NB4 (cell line): ENCODE results near the gene TSNAX.

ENCODE experiments used
- DNase-seq: peaks from one replicate; pipeline ENCODE4 v3.0.0; 2010; ENCODE audit warnings: low read depth
- H3K4me3 ChIP-seq: one replicate; pipeline ENCODE4 v1.5.1; 2011; ENCODE audit warnings: mild to moderate bottlenecking, low read depth, low read length, moderate library complexity
- CTCF ChIP-seq: IDR thresholded peaks from one replicate; pipeline ENCODE4 v1.5.1; 2012; ENCODE audit warnings: low read depth, low read length
- MAX ChIP-seq: IDR thresholded peaks from 2 replicates; pipeline ENCODE4 v1.6.1; 2011; ENCODE audit warnings: low read depth, low read length
- MYC ChIP-seq: IDR thresholded peaks from 2 replicates; pipeline ENCODE4 v1.6.1; 2011; ENCODE audit warnings: low read depth, low read length
- POLR2A ChIP-seq: IDR thresholded peaks from 2 replicates; pipeline ENCODE4 v1.6.1; 2011; ENCODE audit warnings: mild to moderate bottlenecking; ENCODE audit not compliant: insufficient read length; ENCODE audit errors: extremely low read depth

The TSNAX gene

GRCh38 chr1:231546693-231547092 lies 18.2 kb downstream of the TSNAX start:
- H3K4me3 ChIP-seq, result no peak overlapping the region
- DNase-seq, result no peak
- TF ChIP-seq CTCF (no peak), POLR2A (no peak), MAX (no peak), MYC (no peak)

- DNase-seq, result no peak
- TF ChIP-seq POLR2A (no peak), MYC (no peak), MAX (no peak), CTCF (no peak)
- no peak overlapping the region for H3K4me3 ChIP-seq
Measured at GRCh38 chr1:231549733-231550447, 21.4 kb downstream of the TSNAX start.

GRCh38 chr1:231550448-231550781 lies 21.9 kb downstream of the TSNAX start:
- no peak for TF ChIP-seq POLR2A
- TF ChIP-seq CTCF, result peak; percentile 38
- no peak overlapping the region for H3K4me3 ChIP-seq
- peak; percentile 30 for DNase-seq

- DNase-seq, result no peak
- H3K4me3 ChIP-seq, result no peak overlapping the region
- TF ChIP-seq MYC, result no peak
- no peak for TF ChIP-seq POLR2A
- no peak for TF ChIP-seq CTCF
- no peak for TF ChIP-seq MAX
Measured at GRCh38 chr1:231553320-231553719, 24.9 kb downstream of the TSNAX start.

GRCh38 chr1:231554969-231555368 lies 26.5 kb downstream of the TSNAX start:
- H3K4me3 ChIP-seq, result no peak overlapping the region
- no peak for DNase-seq
- TF ChIP-seq CTCF (no peak), MAX (no peak), POLR2A (no peak), MYC (no peak)

- no peak overlapping the region for H3K4me3 ChIP-seq
- DNase-seq, result peak; percentile 6
- no peak for TF ChIP-seq MYC
- no peak for TF ChIP-seq MAX
- TF ChIP-seq CTCF, result no peak
- TF ChIP-seq POLR2A, result no peak
Measured at GRCh38 chr1:231557411-231557810, 28.9 kb downstream of the TSNAX start.
